Stimulated activated CD4-positive, alpha-beta T cell treated with anti-CD3 and anti-CD28 coated beads, Interleukin-2, amount 100 ng/mL, for 48 hours (primary cell): ENCODE results near the gene HNRNPDL.
A peak's percentile ranks its signal among the peaks of the same experiment; 100 is the strongest.
"Not testable (repeated sequence)": the region's sequence is repeated elsewhere in the genome, so short reads cannot be mapped to it uniquely, and the experiment has no call there.

Source experiments
- DNase-seq, 2 donors: peaks; one replicate each; pipeline ENCODE4 v3.0.0-alpha.2; 2020

HNRNPDL gene

GRCh38 chr4:82431831-82432230, 1.6 kb upstream of the HNRNPDL start:
- DNase-seq: no peak

GRCh38 chr4:82430964-82431745, 893 bp upstream of the HNRNPDL start:
- DNase-seq: peak in 1 of 2 donors; percentile 27

- no peak for DNase-seq
Observed at GRCh38 chr4:82429728-82430192, 502 bp downstream of the HNRNPDL start.

- DNase-seq: peak; percentile 89 to 96
Observed at GRCh38 chr4:82428969-82429727, 1.1 kb downstream of the HNRNPDL start.

GRCh38 chr4:82428526-82428968, 1.7 kb downstream of the HNRNPDL start:
- DNase-seq: no peak

GRCh38 chr4:82425478-82425877, 4.8 kb downstream of the HNRNPDL start:
- DNase-seq: no peak

GRCh38 chr4:82423245-82424054, 6.8 kb downstream of the HNRNPDL start:
- DNase-seq: no peak

- no peak for DNase-seq
Observed at GRCh38 chr4:82422616-82423015, 7.6 kb downstream of the HNRNPDL start.

GRCh38 chr4:82421796-82422560, 8.3 kb downstream of the HNRNPDL start:
- DNase-seq: no peak

- DNase-seq: no peak
Observed at GRCh38 chr4:82419451-82419850, 10.8 kb downstream of the HNRNPDL start.

GRCh38 chr4:82415922-82416365, 14.3 kb downstream of the HNRNPDL start:
- no peak for DNase-seq

- DNase-seq: not testable (repeated sequence)
Observed at GRCh38 chr4:82415061-82415460, 15.2 kb downstream of the HNRNPDL start.

GRCh38 chr4:82403725-82404124, 26.5 kb downstream of the HNRNPDL start:
- DNase-seq: no peak

- no peak for DNase-seq
Observed at GRCh38 chr4:82402196-82402775, 28.0 kb downstream of the HNRNPDL start.

- DNase-seq: no peak
Observed at GRCh38 chr4:82401600-82401999, 28.7 kb downstream of the HNRNPDL start.

- no peak for DNase-seq
Observed at GRCh38 chr4:82398263-82398662, 32.0 kb downstream of the HNRNPDL start.

GRCh38 chr4:82397527-82397926, 32.7 kb downstream of the HNRNPDL start:
- DNase-seq: no peak

GRCh38 chr4:82394896-82395295, 35.4 kb downstream of the HNRNPDL start:
- no peak for DNase-seq

- DNase-seq: not testable (repeated sequence)
Observed at GRCh38 chr4:82390061-82390460, 40.2 kb downstream of the HNRNPDL start.

GRCh38 chr4:82388405-82388804, 41.9 kb downstream of the HNRNPDL start:
- DNase-seq: no peak

- DNase-seq: not testable (repeated sequence)
Observed at GRCh38 chr4:82386312-82386711, 44.0 kb downstream of the HNRNPDL start.

GRCh38 chr4:82382751-82383150, 47.5 kb downstream of the HNRNPDL start:
- DNase-seq: no peak
